Measurements from ENCODE around the gene CDH20. TPM values are rescaled to one million over a fixed set of nuclear protein-coding genes. Genes with fewer than 3 reads are reported as not detected.

CDH20 gene
- total and polyA plus RNA-seq, 2 of the 13 experiments (the other 11 are each of a cell fraction or from before 2014, with no cell fraction given): not detected

DNA sequence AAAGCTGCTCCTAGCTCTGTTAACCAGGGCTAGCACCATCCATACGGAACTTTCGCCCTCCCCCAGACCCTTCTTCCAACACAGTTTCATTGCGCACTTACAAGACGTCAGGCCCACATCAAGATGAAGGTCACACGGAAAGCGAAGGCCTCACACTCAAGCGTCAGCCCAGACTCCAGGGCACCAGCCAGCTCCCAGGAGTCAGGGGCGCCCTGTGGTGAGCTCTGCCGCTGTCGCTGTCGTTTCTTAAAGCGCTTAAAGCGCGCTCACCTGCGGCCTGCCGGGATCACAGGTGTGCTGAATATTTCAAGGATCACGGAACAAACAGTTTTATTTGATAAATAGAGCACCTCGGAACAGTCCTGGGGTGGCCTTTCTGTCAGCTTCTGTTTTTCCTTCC is 163.1 kb downstream of the CDH20 start:
- Histone ChIP-seq H3K27ac (ENCODE audit: extremely low read length, insufficient read depth, low read length) (no peak overlapping the region), H3K4me3 (replicated peaks in 1 of 3; ENCODE audit: insufficient read depth in 1 of 3, low read depth in 2 of 3, low read length in 3 of 3) (no peak overlapping the region), H3K4me2 (ENCODE audit: low read depth, low read length) (no peak overlapping the region), H3K9me3 (ENCODE audit: low read length) (no peaks in the 10 kb centered on the region), H3K79me2 (ENCODE audit: insufficient read depth, low read length) (no peaks in the 10 kb centered on the region), H3K27me3 (ENCODE audit: control insufficient read depth in 1 of 2, insufficient read depth in 2 of 2, low read length in 2 of 2) (peaks cover 3 to 11% of the 10 kb centered on the region in 2 experiments; a peak in 2 of 5 replicates), H3K36me3 (replicated peaks in 1 of 2; ENCODE audit: control insufficient read depth in 1 of 2, insufficient read depth in 2 of 2, low read length in 2 of 2) (no peaks in the 10 kb centered on the region), H4K20me1 (ENCODE audit: insufficient read depth, low read length) (no peaks in the 10 kb centered on the region), H2AFZ (ENCODE audit: low read length) (no peak overlapping the region), H3K9ac (ENCODE audit: insufficient read depth, low read depth, low read length) (no peak overlapping the region), H3K4me1 (ENCODE audit: insufficient read depth, low read length) (peaks cover 13% of the 10 kb centered on the region)
- no TSS peak for BruUV-seq (replicated peaks)
- FAIRE-seq: no peak
- POLR2A ChIA-PET: no interaction called here
- DNase-seq (ENCODE audit: low spot score): no peak
- CTCF ChIA-PET (ENCODE audit: low intra/inter-chr PET ratio, low total read pairs): no interaction called here
- 35% methylated on average over 15 of the region's 18 CpGs for WGBS (ENCODE audit: low lambda C conversion rate)
- intact Hi-C loops (cut with micrococcal nuclease; ENCODE audit: unreplicated experiment) (no loop called here), in situ Hi-C loops (cut with HindIII; ENCODE audit: extremely low pct_ligation_motif_present, low pct_unique_long_range_greater_than_20kb) (no loop called here)
- no peak for ATAC-seq
- TF ChIP-seq ZNF749 (CRISPR knock-in tag; IDR thresholded peaks at IDR 0.05; ENCODE audit: borderline replicate concordance) (no peak), DMAP1 (CRISPR knock-in tag; IDR thresholded peaks at IDR 0.05) (no peak), GTF2F1 (IDR thresholded peaks at IDR 0.05; ENCODE audit: low read length) (no peak), ZNF225 (CRISPR knock-in tag; IDR thresholded peaks at IDR 0.05) (no peak), SATB2 (CRISPR knock-in tag; IDR thresholded peaks at IDR 0.05) (no peak), MAFF (IDR thresholded peaks at IDR 0.05; ENCODE audit: low read depth, low read length) (no peak), ZFP37 (CRISPR knock-in tag; IDR thresholded peaks at IDR 0.05; ENCODE audit: borderline replicate concordance) (no peak), SP1 (IDR thresholded peaks at IDR 0.05) (no peak), SP1 (CRISPR knock-in tag; IDR thresholded peaks at IDR 0.05) (no peak), JUND (CRISPR knock-in tag; IDR thresholded peaks at IDR 0.05) (no peak)
- TF ChIP-seq, protein P1, sequence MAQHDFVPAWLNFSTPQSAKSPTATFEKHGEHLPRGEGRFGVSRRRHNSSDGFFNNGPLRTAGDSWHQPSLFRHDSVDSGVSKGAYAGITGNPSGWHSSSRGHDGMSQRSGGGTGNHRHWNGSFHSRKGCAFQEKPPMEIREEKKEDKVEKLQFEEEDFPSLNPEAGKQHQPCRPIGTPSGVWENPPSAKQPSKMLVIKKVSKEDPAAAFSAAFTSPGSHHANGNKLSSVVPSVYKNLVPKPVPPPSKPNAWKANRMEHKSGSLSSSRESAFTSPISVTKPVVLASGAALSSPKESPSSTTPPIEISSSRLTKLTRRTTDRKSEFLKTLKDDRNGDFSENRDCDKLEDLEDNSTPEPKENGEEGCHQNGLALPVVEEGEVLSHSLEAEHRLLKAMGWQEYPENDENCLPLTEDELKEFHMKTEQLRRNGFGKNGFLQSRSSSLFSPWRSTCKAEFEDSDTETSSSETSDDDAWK (CRISPR knock-in tag; IDR thresholded peaks at IDR 0.05): no peak
- TF ChIP-seq, protein P2, sequence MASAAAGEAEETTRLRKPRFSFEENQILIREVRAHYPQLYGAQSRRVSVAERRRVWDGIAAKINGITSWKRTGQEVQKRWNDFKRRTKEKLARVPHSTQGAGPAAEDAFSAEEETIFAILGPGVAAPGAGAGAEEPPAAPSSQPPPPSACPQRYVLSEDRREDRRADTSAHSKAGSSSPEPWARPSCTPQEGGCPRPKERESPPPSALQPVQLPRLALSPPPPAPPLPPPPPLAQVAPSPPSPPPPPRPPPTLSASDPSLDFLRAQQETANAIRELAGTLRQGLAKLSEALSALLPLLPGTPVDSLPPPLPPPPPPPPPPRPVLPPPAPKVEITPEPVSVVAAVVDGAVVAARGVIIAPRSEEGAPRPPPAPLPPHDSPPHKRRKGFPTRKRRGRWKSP (CRISPR knock-in tag; IDR thresholded peaks at IDR 0.05): no peak
- TF ChIP-seq, protein P3, sequence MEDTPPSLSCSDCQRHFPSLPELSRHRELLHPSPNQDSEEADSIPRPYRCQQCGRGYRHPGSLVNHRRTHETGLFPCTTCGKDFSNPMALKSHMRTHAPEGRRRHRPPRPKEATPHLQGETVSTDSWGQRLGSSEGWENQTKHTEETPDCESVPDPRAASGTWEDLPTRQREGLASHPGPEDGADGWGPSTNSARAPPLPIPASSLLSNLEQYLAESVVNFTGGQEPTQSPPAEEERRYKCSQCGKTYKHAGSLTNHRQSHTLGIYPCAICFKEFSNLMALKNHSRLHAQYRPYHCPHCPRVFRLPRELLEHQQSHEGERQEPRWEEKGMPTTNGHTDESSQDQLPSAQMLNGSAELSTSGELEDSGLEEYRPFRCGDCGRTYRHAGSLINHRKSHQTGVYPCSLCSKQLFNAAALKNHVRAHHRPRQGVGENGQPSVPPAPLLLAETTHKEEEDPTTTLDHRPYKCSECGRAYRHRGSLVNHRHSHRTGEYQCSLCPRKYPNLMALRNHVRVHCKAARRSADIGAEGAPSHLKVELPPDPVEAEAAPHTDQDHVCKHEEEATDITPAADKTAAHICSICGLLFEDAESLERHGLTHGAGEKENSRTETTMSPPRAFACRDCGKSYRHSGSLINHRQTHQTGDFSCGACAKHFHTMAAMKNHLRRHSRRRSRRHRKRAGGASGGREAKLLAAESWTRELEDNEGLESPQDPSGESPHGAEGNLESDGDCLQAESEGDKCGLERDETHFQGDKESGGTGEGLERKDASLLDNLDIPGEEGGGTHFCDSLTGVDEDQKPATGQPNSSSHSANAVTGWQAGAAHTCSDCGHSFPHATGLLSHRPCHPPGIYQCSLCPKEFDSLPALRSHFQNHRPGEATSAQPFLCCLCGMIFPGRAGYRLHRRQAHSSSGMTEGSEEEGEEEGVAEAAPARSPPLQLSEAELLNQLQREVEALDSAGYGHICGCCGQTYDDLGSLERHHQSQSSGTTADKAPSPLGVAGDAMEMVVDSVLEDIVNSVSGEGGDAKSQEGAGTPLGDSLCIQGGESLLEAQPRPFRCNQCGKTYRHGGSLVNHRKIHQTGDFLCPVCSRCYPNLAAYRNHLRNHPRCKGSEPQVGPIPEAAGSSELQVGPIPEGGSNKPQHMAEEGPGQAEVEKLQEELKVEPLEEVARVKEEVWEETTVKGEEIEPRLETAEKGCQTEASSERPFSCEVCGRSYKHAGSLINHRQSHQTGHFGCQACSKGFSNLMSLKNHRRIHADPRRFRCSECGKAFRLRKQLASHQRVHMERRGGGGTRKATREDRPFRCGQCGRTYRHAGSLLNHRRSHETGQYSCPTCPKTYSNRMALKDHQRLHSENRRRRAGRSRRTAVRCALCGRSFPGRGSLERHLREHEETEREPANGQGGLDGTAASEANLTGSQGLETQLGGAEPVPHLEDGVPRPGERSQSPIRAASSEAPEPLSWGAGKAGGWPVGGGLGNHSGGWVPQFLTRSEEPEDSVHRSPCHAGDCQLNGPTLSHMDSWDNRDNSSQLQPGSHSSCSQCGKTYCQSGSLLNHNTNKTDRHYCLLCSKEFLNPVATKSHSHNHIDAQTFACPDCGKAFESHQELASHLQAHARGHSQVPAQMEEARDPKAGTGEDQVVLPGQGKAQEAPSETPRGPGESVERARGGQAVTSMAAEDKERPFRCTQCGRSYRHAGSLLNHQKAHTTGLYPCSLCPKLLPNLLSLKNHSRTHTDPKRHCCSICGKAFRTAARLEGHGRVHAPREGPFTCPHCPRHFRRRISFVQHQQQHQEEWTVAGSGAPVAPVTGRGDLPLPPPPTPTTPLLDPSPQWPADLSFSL (CRISPR knock-in tag; IDR thresholded peaks at IDR 0.05): no peak
